ENCODE results near the gene MED6. TPM values are rescaled to one million over a fixed set of nuclear protein-coding genes. Genes with fewer than 3 reads are reported as not detected.

MED6 gene, protein sequence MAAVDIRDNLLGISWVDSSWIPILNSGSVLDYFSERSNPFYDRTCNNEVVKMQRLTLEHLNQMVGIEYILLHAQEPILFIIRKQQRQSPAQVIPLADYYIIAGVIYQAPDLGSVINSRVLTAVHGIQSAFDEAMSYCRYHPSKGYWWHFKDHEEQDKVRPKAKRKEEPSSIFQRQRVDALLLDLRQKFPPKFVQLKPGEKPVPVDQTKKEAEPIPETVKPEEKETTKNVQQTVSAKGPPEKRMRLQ
- 19.9 and 21.3 TPM in 2 replicates for total RNA-seq

DNA sequence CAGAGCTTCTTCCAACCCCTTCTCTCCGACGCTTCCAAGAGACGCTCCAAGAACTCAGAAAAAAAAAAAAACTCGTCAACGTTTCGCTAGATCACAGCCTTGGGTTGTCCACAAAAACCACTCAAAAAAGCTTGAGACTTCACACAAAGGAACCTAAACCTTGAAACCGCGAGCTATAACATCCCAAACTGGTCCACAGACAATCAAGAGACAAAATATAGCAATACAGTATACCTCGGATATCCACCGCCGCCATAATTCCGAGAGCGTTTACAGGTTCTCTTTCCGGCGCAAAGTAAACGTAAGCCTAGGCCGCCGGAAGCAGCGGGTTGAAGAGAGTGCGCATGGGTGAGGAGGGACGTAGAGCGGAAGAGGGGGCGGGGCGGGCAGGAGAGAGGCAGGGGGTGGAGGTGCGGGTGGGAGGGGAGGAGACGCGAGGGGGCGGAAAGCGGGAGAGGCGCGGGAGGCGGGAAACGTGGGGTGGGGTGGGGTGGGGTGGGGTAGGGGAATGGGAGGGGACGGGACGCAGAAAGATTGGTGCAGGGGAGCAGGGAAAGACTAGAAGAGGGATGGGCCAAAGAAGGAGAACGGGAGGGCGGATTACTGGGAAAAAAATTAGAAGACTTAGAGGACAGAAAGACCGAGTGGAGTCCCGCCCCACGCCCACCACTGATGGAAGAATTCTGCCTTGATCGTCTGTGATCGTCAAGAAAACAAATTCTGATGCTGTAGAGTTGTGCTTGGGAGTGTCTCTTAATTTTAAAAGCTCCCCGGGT lies at the start of gene MED6:
Gene MED6 (minus strand): TSS at position 274 of the 776 bp plus-strand sequence. CDS start 18 bp downstream, at position 256.

DNA sequence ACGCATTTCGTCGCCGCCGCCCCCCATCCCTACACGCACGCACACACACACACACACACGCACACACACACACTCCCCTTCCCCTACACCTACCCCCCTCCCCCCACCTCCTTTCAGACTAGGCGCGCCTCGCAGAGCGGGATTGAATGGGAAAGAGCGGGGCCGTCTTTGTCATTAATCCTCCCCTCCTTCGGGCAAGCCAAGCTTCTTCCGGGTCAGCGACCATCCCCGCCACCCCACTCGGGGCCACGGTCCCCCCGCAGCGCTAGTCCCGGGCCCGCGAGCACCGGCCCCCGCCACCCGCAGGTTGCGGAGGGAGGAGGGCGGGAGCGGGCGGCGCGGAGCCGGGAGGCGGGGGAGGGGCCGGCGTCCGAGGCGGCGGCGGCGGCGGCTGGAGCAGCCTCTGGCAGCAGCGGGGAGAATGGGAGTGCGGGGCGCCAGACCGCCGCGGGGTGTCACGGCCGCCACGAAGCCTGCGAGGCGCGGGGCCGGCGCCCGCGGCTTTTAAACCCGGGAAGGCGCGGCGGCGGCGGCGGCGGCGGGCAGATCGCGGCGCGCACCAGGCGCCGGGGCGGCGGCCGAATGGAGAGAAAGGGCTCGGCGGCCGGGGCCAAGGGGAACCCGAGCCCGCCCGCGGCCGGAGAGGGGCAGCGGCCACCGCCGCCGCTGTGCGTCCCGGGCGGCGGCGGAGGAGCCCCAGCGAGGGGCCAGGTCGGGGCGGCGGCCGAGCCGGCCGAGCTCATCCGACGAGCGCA lies 41.3 kb upstream of the MED6 start, which contains the start of gene TTC9:
Gene TTC9 (plus strand): TSS at position 369 of the 755 bp plus-strand sequence. CDS start 214 bp downstream, at position 583.

DNA sequence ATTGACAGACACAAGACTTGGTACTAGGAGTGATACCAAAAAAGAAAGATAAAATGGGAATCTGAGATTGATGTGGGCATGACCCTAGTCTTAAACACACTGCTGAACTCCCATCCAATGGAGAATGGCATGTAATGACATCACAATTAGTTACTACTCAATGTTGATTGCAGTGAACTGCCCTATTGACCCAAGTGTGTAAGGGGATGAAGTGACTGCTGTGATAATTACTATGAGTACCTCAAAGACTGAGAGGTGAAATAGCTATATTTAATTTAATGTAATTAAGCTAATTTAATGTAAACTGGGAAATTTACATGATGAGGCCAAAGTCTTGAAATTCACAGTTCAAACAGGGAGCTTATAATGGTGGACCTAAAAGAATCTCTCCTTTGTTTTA lies 65.6 kb downstream of the MED6 start, which contains the start of gene ADAM20:
Gene ADAM20 (minus strand): TSS at position 101 of the 400 bp plus-strand sequence. CDS start 10,247 bp downstream, outside the sequence.

Other genes starting within 250 kb of the MED6 start
- 31.6 and 43.7 TPM in 2 replicates for gene COX16, start 241.0 kb downstream of the MED6 start, total RNA-seq
- 15.4 and 15.5 TPM in 2 replicates for gene SYNJ2BP, start 183.6 kb downstream of the MED6 start, total RNA-seq
- 0.18 and 0.38 TPM in 2 replicates for gene ADAM21, start 148.5 kb downstream of the MED6 start, total RNA-seq
- gene ADAM20, start 65.7 kb downstream of the MED6 start, total RNA-seq, result 0.45 and 1.2 TPM in 2 replicates
- gene TTC9, start 41.3 kb upstream of the MED6 start, total RNA-seq, result under 0.01 TPM in 2 replicates
- gene MAP3K9, start 208.9 kb upstream of the MED6 start, total RNA-seq, result under 0.01 TPM in 1 of 2 replicates, not detected in the other

Data from endothelial cell of coronary artery (primary cell).